Vagina (tissue), 2 donors: ENCODE results near the gene CAB39L.

ENCODE experiments used
- POLR2A ChIP-seq, 2 donors: fragments of 450-650 bp; IDR thresholded peaks; one replicate each; pipeline ENCODE4 v1.6.1; 2017; ENCODE audit warnings: antibody characterized with exemption in 2 of 2, mild to moderate bottlenecking in 2 of 2, moderate library complexity in 2 of 2
- POLR2AphosphoS5 ChIP-seq, 2 donors: sonication (generic); formaldehyde crosslinking; IDR thresholded peaks; one replicate each; pipeline ENCODE4 v1.9.0; 2017; ENCODE audit warnings: antibody characterized with exemption in 2 of 2, mild to moderate bottlenecking in 2 of 2, low read depth in 1 of 2; ENCODE audit not compliant: insufficient read depth in 1 of 2
- TF ChIP-seq, protein P1 (sequence below), 3 experiments: fragments of 450-650 bp in 2 of 3; fragments of 200-600 bp in 1 of 3; sonication (generic) in 1 of 3; IDR thresholded peaks; one replicate each; pipeline ENCODE4 v1.5.1; 2017 to 2019; ENCODE audit warnings: antibody characterized with exemption in 3 of 3, mild to moderate bottlenecking in 2 of 3, moderate library complexity in 2 of 3

DNA sequence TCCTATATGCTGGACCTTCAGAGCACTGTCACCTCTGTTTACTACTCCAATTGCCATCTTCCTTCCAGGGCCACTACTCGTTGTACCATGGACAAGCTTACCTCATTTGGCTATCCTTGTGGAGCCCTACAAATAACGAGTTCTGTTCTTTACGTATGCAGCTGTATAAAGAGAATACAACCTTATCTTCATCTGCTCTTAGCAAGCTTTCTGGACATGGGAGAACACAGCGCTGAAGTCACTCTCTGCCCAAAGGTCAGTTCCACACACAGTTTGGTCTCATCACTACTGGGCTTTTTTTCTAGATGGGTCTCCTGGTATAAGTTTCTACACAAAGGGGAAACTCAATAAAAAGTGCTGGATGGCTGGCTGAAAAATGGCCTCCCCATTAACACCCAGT is 107.2 kb downstream of the CAB39L start:
- TF ChIP-seq POLR2A (IDR thresholded peaks at IDR 0.05): no peak
- TF ChIP-seq, protein P1, sequence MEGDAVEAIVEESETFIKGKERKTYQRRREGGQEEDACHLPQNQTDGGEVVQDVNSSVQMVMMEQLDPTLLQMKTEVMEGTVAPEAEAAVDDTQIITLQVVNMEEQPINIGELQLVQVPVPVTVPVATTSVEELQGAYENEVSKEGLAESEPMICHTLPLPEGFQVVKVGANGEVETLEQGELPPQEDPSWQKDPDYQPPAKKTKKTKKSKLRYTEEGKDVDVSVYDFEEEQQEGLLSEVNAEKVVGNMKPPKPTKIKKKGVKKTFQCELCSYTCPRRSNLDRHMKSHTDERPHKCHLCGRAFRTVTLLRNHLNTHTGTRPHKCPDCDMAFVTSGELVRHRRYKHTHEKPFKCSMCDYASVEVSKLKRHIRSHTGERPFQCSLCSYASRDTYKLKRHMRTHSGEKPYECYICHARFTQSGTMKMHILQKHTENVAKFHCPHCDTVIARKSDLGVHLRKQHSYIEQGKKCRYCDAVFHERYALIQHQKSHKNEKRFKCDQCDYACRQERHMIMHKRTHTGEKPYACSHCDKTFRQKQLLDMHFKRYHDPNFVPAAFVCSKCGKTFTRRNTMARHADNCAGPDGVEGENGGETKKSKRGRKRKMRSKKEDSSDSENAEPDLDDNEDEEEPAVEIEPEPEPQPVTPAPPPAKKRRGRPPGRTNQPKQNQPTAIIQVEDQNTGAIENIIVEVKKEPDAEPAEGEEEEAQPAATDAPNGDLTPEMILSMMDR (IDR thresholded peaks at IDR 0.05): no peak
- no peak for TF ChIP-seq POLR2AphosphoS5 (IDR thresholded peaks at IDR 0.05; ENCODE audit: insufficient read depth in 1 of 2, low read depth in 1 of 2)
